ENCODE results near the gene KLHL17. TPM values are rescaled to one million over a fixed set of nuclear protein-coding genes. Genes with fewer than 3 reads are reported as not detected.
A peak's percentile ranks its signal among the peaks of the same experiment; 100 is the strongest.

KLHL17 gene
- total and polyA plus RNA-seq, 10 of the 15 experiments (the other 5 are each of a cell fraction or from before 2014, with no cell fraction given) = 0.03 to 30.6 (median 5.3) TPM

GRCh38 chr1:961132-961669 is 817 bp downstream of the KLHL17 start:
- ChIA-PET RAD21 (ENCODE audit: unreplicated experiment) (no interaction called here), SMC1A (ENCODE audit: uncharacterized antibody, unreplicated experiment) (no interaction called here), CTCF (no interaction called here), POLR2A (interaction anchor here (0.7 kb wide), 1 partner anchor 57 kb away, joined by 6 read pairs; no protein-coding TSS in a partner anchor)
- in situ Hi-C loops (cut with MboI) = no loop called here
- Histone ChIP-seq H3K79me2 (ENCODE audit: control insufficient read depth, insufficient read depth, low read length) (peaks cover 20% of the 10 kb centered on the region), H4K20me1 (ENCODE audit: control insufficient read depth, insufficient read depth) (no peaks in the 10 kb centered on the region), H3K4me2 (ENCODE audit: control insufficient read depth, insufficient read depth) (peak overlapping the region; percentile 77), H2AFZ (ENCODE audit: control insufficient read depth, low read depth, low read length) (0 out of 2 replicates have a peak overlapping the region, but pooled peaks have one; percentile 12), H3K9ac (ENCODE audit: control insufficient read depth, insufficient read depth, low read length) (peak overlapping the region; percentile 51; the same call in 1 of the 2 replicates), H3K36me3 (ENCODE audit: control insufficient read depth in 2 of 2, insufficient read depth in 2 of 2, low read length in 1 of 2) (peaks cover 0 to 3% of the 10 kb centered on the region in 2 experiments; a peak in 3 of 4 replicates), H3K4me1 (ENCODE audit: control insufficient read depth, insufficient read depth, low read length) (peaks cover 21% of the 10 kb centered on the region), H3K4me3 (peak overlapping the region; percentile 68), H3K27me3 (replicated peaks in 1 of 2; ENCODE audit: control insufficient read depth in 2 of 2, insufficient read depth in 2 of 2, low read length in 1 of 2) (no peaks in the 10 kb centered on the region), H3K9me3 (replicated peaks; ENCODE audit: control insufficient read depth, insufficient read depth, low read length) (no peaks in the 10 kb centered on the region), H3K27ac (ENCODE audit: control insufficient read depth, insufficient read depth) (no peak overlapping the region)
- BruUV-seq (replicated peaks) = no TSS peak
- intact Hi-C loops (cut with micrococcal nuclease; ENCODE audit: unreplicated experiment) = no loop called here
- TF ChIP-seq USF1 (IDR thresholded peaks at IDR 0.05; ENCODE audit: borderline replicate concordance, extremely low read length, insufficient read depth, low read depth, low read length) = peak; percentile 36
- TF ChIP-seq GABPA (IDR thresholded peaks at IDR 0.05; ENCODE audit: low read depth) = no peak
- peak; percentile 62; the same call in 1 of the 2 replicates for TF ChIP-seq MLLT1 (IDR thresholded peaks at IDR 0.05)
- 44% methylated on average over 54 of the region's 56 CpGs for WGBS (ENCODE audit: insufficient coverage, insufficient replicate concordance, low lambda C conversion rate, missing lambda C conversion rate)
- DNase-seq (ENCODE audit: low read depth, low spot score) = no peak
- FAIRE-seq = no peak
- ATAC-seq = no peak
